ES-I3 (cell line): Measurements from ENCODE around the gene PROM1.

Experiments
- H3K36me3 ChIP-seq: 2 replicates; pipeline ENCODE4 v1.6.1; 2013; ENCODE audit warnings: mild to moderate bottlenecking, low read length, control low read depth, moderate library complexity; ENCODE audit not compliant: insufficient read depth
- H3K4me1 ChIP-seq: 2 replicates; pipeline ENCODE4 v1.6.1; 2013; ENCODE audit warnings: mild to moderate bottlenecking, control low read depth, low read length; ENCODE audit not compliant: insufficient read depth
- H3K9ac ChIP-seq: 2 replicates; pipeline ENCODE4 v1.6.1; 2013; ENCODE audit warnings: low read depth, mild to moderate bottlenecking, low read length, moderate library complexity
- H3K9me3 ChIP-seq: 2 replicates; pipeline ENCODE4 v1.6.1; 2013; ENCODE audit warnings: mild to moderate bottlenecking, low read length, moderate library complexity; ENCODE audit not compliant: control insufficient read depth, insufficient read depth

The PROM1 gene

DNA sequence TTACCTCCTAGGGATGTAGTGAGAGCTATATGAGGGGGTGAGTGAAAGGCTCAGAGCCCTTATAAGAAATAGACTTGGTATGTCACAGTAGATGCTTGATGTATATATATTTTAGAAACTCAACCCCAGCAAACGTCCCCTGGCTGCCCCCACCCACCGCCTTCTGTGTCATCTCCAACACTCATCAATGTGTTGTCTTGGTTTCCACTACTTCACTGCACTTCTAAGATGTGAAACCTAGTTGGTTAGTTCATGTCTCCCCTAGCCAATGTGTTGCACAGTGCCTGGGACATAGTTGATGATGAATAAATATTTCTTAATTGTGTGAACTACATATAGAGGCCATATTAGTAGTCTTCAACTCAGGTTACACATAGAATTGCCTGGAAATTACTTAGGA, 125.3 kb downstream of the PROM1 start:
- no peak overlapping the region for H3K9ac ChIP-seq

GRCh38 chr4:15956179-15956850, 127.5 kb downstream of the PROM1 start:
- Histone ChIP-seq H3K9me3 (peaks cover 11% of the 10 kb centered on the region), H3K9ac (no peak overlapping the region), H3K4me1 (peaks cover 6% of the 10 kb centered on the region; the same call in 1 of the 2 replicates), H3K36me3 (no peaks in the 10 kb centered on the region)

More for the DNA sequence above, 125.3 kb downstream of the PROM1 start:
- H3K4me1 ChIP-seq, result peaks cover 6% of the 10 kb centered on the region; the same call in 1 of the 2 replicates
- no peaks in the 10 kb centered on the region for H3K36me3 ChIP-seq
- peaks cover 11% of the 10 kb centered on the region for H3K9me3 ChIP-seq

- H3K9ac ChIP-seq, result no peak overlapping the region
- H3K36me3 ChIP-seq, result no peaks in the 10 kb centered on the region
- peaks cover 11% of the 10 kb centered on the region for H3K9me3 ChIP-seq
- H3K4me1 ChIP-seq, result peaks cover 6% of the 10 kb centered on the region; the same call in 1 of the 2 replicates
Observed at GRCh38 chr4:15955670-15956069, 128.2 kb downstream of the PROM1 start.

- no peak overlapping the region for H3K9ac ChIP-seq
- peaks cover 11% of the 10 kb centered on the region for H3K9me3 ChIP-seq
- H3K36me3 ChIP-seq, result no peaks in the 10 kb centered on the region
- peaks cover 6% of the 10 kb centered on the region; the same call in 1 of the 2 replicates for H3K4me1 ChIP-seq
Observed at GRCh38 chr4:15953625-15954024, 130.2 kb downstream of the PROM1 start.

DNA sequence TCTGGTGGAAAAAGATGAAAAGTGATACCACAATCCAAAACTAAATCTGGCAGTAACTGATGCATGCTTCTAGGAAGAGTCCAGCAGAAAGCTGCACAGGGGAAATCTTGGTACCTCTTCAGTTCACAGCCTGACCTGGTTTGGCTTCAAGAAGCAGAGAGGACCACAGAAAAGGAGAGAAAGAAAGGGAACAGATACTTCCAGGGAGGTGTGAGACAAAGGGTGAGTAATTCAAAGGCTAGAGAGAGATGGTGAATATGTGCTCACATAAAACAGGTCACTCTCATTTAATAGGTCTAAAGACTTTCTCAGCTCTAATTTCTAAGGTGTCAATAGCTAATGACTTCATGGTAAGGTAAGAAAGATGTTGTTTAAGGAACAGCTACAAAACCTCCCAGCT, 132.0 kb downstream of the PROM1 start:
- Histone ChIP-seq H3K9me3 (peaks cover 11% of the 10 kb centered on the region), H3K4me1 (no peaks in the 10 kb centered on the region), H3K9ac (no peak overlapping the region), H3K36me3 (no peaks in the 10 kb centered on the region)

- Histone ChIP-seq H3K4me1 (no peaks in the 10 kb centered on the region), H3K9me3 (no peaks in the 10 kb centered on the region; the same call in 1 of the 2 replicates), H3K9ac (no peak overlapping the region), H3K36me3 (no peaks in the 10 kb centered on the region)
Observed at GRCh38 chr4:15948826-15949225, 135.0 kb downstream of the PROM1 start.

- no peak overlapping the region for H3K9ac ChIP-seq
- H3K9me3 ChIP-seq, result no peaks in the 10 kb centered on the region; the same call in 1 of the 2 replicates
- H3K4me1 ChIP-seq, result no peaks in the 10 kb centered on the region
- H3K36me3 ChIP-seq, result no peaks in the 10 kb centered on the region
Observed at GRCh38 chr4:15947684-15948083, 136.1 kb downstream of the PROM1 start.

DNA sequence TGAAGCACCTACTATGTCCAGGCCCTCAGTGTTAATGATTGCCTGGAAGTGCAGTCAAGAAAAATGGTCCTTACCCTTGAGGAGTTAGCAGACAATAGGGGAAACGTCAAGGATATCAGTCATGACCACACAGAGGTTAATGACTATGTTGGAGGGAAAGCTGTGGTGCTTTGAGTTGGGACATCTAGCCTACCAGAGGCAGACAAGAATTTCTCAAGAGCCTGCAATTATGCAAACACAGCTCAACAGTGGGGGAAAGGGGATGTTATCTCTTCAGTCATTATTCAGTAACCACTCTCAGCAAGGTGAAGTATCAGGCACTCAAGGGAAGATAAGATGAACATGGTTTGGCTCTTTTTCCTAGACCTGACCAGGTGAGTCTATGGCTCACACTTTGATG, 138.3 kb downstream of the PROM1 start:
- Histone ChIP-seq H3K4me1 (no peaks in the 10 kb centered on the region), H3K9ac (no peak overlapping the region), H3K36me3 (no peaks in the 10 kb centered on the region), H3K9me3 (no peaks in the 10 kb centered on the region)

DNA sequence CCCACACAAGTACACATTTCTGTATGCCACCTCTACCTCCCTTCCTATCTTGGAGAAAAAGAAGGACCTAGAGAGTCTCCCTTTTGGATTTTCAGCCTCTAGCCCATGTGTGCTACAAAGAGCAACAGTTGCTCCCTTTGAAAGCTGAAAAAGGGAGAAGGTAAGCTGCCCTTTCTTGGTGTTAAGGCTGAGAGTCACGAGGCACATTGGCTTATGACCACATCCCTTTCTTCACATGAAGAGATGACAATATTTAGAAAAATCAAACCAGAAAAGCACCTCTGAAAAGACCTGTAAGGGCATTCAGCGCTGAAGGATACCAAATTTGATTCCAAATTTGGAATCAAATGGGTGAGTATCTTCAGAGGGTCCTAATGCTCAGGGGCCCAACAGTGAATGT, 138.9 kb downstream of the PROM1 start:
- Histone ChIP-seq H3K4me1 (no peaks in the 10 kb centered on the region), H3K36me3 (no peaks in the 10 kb centered on the region), H3K9ac (no peak overlapping the region), H3K9me3 (no peaks in the 10 kb centered on the region)

GRCh38 chr4:15942283-15942682, 141.5 kb downstream of the PROM1 start:
- Histone ChIP-seq H3K36me3 (no peaks in the 10 kb centered on the region), H3K9me3 (no peaks in the 10 kb centered on the region), H3K4me1 (peaks cover 7% of the 10 kb centered on the region), H3K9ac (no peak overlapping the region)

DNA sequence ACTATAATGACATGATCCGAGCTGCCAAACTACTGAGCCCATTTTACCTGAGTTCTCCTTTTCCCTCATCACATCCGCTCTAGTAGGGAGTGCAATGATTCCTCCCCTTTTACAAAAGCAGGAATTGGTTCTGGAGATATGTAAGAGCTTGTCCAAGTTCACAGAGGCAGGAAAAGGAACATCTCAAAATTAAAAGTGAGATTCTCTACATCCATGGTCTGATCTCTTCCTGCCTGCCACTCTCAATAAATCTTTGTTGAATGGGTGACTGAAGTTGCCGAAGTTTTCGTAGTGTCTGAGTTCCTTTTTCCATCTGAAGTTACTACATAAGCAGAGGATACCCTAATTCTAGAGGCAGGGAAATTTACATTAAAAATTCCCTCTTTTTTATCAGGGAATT, 145.2 kb downstream of the PROM1 start, which contains the start of gene FGFBP1:
TSS of gene FGFBP1 (minus strand) at position 101 of the 400 bp plus-strand sequence. CDS start 2,108 bp downstream, outside the sequence.
- H3K9ac ChIP-seq, result no peak within 1 kb of the TSS; the same call in 1 of the 2 replicates
- H3K36me3 ChIP-seq, result no peaks in the 10 kb centered on the region
- H3K9me3 ChIP-seq, result no peaks in the 10 kb centered on the region
- peaks cover 7% of the 10 kb centered on the region for H3K4me1 ChIP-seq

- peaks cover 7% of the 10 kb centered on the region for H3K4me1 ChIP-seq
- no peaks in the 10 kb centered on the region; the same call in 1 of the 2 replicates for H3K36me3 ChIP-seq
- H3K9me3 ChIP-seq, result no peaks in the 10 kb centered on the region
- no peak overlapping the region for H3K9ac ChIP-seq
Observed at GRCh38 chr4:15938182-15938581, 145.6 kb downstream of the PROM1 start.

DNA sequence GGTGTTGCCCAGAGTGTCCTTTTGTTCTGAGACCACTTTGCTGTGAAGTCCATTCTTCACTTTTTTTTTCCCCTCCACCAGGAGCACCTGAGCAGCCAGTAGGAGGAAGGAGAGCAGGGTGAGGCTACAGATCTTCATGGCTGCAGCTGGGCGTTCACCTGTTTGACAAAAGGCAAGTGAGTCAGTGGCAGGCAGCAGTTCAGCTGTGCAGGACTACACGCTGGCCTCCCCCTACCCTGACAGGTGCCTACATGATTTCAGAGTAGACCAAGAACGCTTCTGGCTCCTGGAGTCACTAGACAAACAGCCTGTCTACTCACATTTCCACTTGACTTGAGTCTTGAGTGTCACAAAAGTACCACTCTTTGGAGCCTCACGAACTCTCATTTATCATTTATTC, 147.3 kb downstream of the PROM1 start:
- H3K36me3 ChIP-seq, result no peaks in the 10 kb centered on the region; the same call in 1 of the 2 replicates
- H3K9ac ChIP-seq, result no peak overlapping the region
- H3K4me1 ChIP-seq, result peaks cover 7% of the 10 kb centered on the region

DNA sequence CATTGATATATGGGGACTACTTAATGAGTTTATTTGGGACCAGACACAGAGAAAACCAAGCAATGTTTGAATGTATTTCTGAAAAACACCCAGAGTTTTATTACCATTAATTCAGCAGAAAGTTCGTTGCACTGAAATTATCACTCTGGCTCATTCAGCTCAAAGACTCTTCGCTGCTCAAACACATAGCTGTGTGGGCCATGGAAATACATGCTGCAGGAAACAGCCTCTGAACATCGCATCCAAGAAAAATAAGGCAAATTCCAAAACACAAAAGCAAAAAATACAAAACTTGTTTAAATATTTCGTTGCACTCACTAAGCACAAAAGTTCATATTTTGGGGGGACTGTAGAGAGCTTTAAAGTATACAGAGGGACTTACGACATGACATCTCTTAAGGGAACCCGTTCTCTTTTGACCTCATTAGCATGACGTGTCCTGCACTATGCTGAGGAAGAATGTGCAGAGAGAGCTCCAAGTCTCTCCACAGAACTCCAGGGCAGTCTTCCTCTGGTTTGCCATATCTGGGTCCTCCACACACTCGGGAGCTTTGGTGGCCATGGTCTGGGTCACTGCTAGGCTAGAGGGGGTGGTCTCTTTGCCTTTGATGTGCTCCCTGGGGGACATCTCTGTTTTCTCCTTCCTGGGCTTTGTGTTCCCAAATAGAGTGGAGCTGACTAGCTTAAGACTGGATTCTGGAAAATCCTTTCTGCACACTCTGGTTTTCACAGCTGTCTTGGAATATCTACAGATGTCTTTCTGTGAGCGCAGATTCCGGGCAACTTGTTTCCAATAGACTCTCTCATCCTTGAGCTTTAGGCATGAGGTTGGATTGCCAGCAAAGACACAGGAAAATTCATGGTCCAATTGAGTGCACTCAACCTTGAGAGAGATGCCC, 148.1 kb downstream of the PROM1 start:
- H3K36me3 ChIP-seq, result no peaks in the 10 kb centered on the region; the same call in 1 of the 2 replicates

More for the DNA sequence above, 147.3 kb downstream of the PROM1 start:
- H3K9me3 ChIP-seq, result no peaks in the 10 kb centered on the region

More for the DNA sequence above, 148.1 kb downstream of the PROM1 start:
- Histone ChIP-seq H3K9ac (no peak overlapping the region), H3K9me3 (no peaks in the 10 kb centered on the region), H3K4me1 (peaks cover 7% of the 10 kb centered on the region)
